HepG2 (cell line): ENCODE measurements around the gene RABEP1. TPM values are rescaled to one million over a fixed set of nuclear protein-coding genes. Genes with fewer than 3 reads are reported as not detected.

Experiments
- ATAD3A ChIP-seq: sonication (generic); formaldehyde crosslinking; IDR thresholded peaks from 2 replicates; pipeline ENCODE4 v1.4.0; 2020; ENCODE audit warnings: missing genetic modification reagents
- CEBPB ChIP-seq: IDR thresholded peaks from 2 replicates; pipeline ENCODE4 v1.6.1; 2011; ENCODE audit warnings: low read depth, low read length, improper control_type of control experiment, borderline replicate concordance
- CHD2 ChIP-seq: IDR thresholded peaks from 2 replicates; pipeline ENCODE4 v1.6.1; 2011; ENCODE audit warnings: low read depth, low read length, improper control_type of control experiment
- GFI1 ChIP-seq: sonication (generic); formaldehyde crosslinking; IDR thresholded peaks from 2 replicates; pipeline ENCODE4 v1.5.0; 2020; ENCODE audit warnings: missing genetic modification reagents, mild to moderate bottlenecking, borderline replicate concordance
- HDAC2 ChIP-seq: sonication (generic); formaldehyde crosslinking; IDR thresholded peaks from 2 replicates; pipeline ENCODE4 v1.4.0; 2020; ENCODE audit warnings: missing genetic modification reagents
- HNF4G ChIP-seq, 2 experiments: sonication (generic) in 1 of 2; formaldehyde crosslinking in 1 of 2; IDR thresholded peaks; 2 replicates each; pipeline versions ENCODE4 v1.4.0 to v1.6.1; 2011 to 2020; ENCODE audit warnings: borderline replicate concordance in 2 of 2, low read depth in 2 of 2, mild to moderate bottlenecking in 2 of 2, low read length in 1 of 2, missing genetic modification reagents in 1 of 2, moderate library complexity in 1 of 2
- HOMEZ ChIP-seq: IDR thresholded peaks from 2 replicates; pipeline ENCODE4 v1.6.1; 2016; ENCODE audit warnings: low read depth
- IKZF1 ChIP-seq: fragments of 450-650 bp; IDR thresholded peaks from 2 replicates; pipeline ENCODE4 v1.7.1; 2016
- KLF9 ChIP-seq: IDR thresholded peaks from 2 replicates; pipeline ENCODE4 v1.6.1; 2016; ENCODE audit warnings: low read depth
- NCOA1 ChIP-seq: sonication (generic); formaldehyde crosslinking; IDR thresholded peaks from 2 replicates; pipeline ENCODE4 v1.9.0; 2021; ENCODE audit warnings: missing genetic modification reagents
- RFXAP ChIP-seq: sonication (generic); formaldehyde crosslinking; IDR thresholded peaks from 2 replicates; pipeline ENCODE4 v1.4.0; 2020; ENCODE audit warnings: missing genetic modification reagents, borderline replicate concordance
- RNF2 ChIP-seq: fragments of 450-650 bp; conservative IDR thresholded peaks from 2 replicates; pipeline ENCODE4 v1.6.1; 2016; ENCODE audit warnings: low read depth
- SAFB2 ChIP-seq: sonication (generic); formaldehyde crosslinking; IDR thresholded peaks from 2 replicates; pipeline ENCODE4 v1.5.1; 2020; ENCODE audit warnings: missing genetic modification reagents, low read depth, mild to moderate bottlenecking, borderline replicate concordance
- SOX13 ChIP-seq, 3 experiments: fragments of 450-650 bp in 1 of 3; sonication (generic) in 1 of 3; formaldehyde crosslinking in 1 of 3; IDR thresholded peaks in 2 of 3; conservative IDR thresholded peaks in 1 of 3; 2 replicates each; pipeline versions ENCODE4 v1.5.0 to v1.6.1; 2016 to 2020; ENCODE audit warnings: antibody characterized with exemption in 1 of 3, mild to moderate bottlenecking in 1 of 3, missing compliant biosample characterization in 1 of 3, missing genetic modification reagents in 1 of 3, moderate library complexity in 1 of 3
- TBX2 ChIP-seq: sonication (generic); formaldehyde crosslinking; IDR thresholded peaks from 2 replicates; pipeline ENCODE4 v1.5.0; 2020; ENCODE audit warnings: missing genetic modification reagents, mild to moderate bottlenecking, borderline replicate concordance
- TCF12 ChIP-seq, 2 experiments: fragments of 450-650 bp in 1 of 2; sonication (generic) in 1 of 2; formaldehyde crosslinking in 1 of 2; IDR thresholded peaks; 2 replicates each; pipeline versions ENCODE4 v1.6.1 to v1.8.0; 2017 to 2022; ENCODE audit warnings: antibody characterized with exemption in 1 of 2, mild to moderate bottlenecking in 1 of 2, missing genetic modification reagents in 1 of 2, moderate library complexity in 1 of 2
- U2AF2 ChIP-seq: fragments of 200-400 bp; formaldehyde crosslinking; IDR thresholded peaks from 2 replicates; pipeline ENCODE4 v1.6.1; 2017; ENCODE audit warnings: low read depth, mild to moderate bottlenecking, low read length
- ZKSCAN5 ChIP-seq: sonication (generic); formaldehyde crosslinking; IDR thresholded peaks from 2 replicates; pipeline ENCODE4 v1.5.1; 2020; ENCODE audit warnings: mild to moderate bottlenecking, missing genetic modification reagents
- ZNF20 ChIP-seq: sonication (generic); formaldehyde crosslinking; IDR thresholded peaks from 2 replicates; pipeline ENCODE4 v1.4.0; 2020; ENCODE audit warnings: mild to moderate bottlenecking, moderate library complexity, missing genetic modification reagents
- ZNF224 ChIP-seq: sonication (generic); formaldehyde crosslinking; IDR thresholded peaks from 2 replicates; pipeline ENCODE4 v1.5.0; 2020; ENCODE audit warnings: mild to moderate bottlenecking, missing genetic modification reagents
- ZNF235 ChIP-seq: sonication (generic); formaldehyde crosslinking; IDR thresholded peaks from 2 replicates; pipeline ENCODE4 v1.8.1; 2023; ENCODE audit warnings: mild to moderate bottlenecking, missing genetic modification reagents, borderline replicate concordance
- ZNF264 ChIP-seq: sonication (generic); formaldehyde crosslinking; IDR thresholded peaks from 2 replicates; pipeline ENCODE4 v1.4.0; 2020; ENCODE audit warnings: missing genetic modification reagents
- ZNF34 ChIP-seq: sonication (generic); formaldehyde crosslinking; IDR thresholded peaks from 2 replicates; pipeline ENCODE4 v1.4.0; 2020; ENCODE audit warnings: mild to moderate bottlenecking, missing genetic modification reagents, borderline replicate concordance
- ZNF446 ChIP-seq: sonication (generic); formaldehyde crosslinking; IDR thresholded peaks from 2 replicates; pipeline ENCODE4 v1.5.0; 2020; ENCODE audit warnings: mild to moderate bottlenecking, missing genetic modification reagents
- ZNF530 ChIP-seq: sonication (generic); formaldehyde crosslinking; IDR thresholded peaks from 2 replicates; pipeline ENCODE4 v1.5.0; 2020; ENCODE audit warnings: low read depth, mild to moderate bottlenecking, missing genetic modification reagents
- ZNF564 ChIP-seq: sonication (generic); formaldehyde crosslinking; IDR thresholded peaks from 2 replicates; pipeline ENCODE4 v1.8.1; 2023; ENCODE audit warnings: mild to moderate bottlenecking, missing genetic modification reagents
- ZNF569 ChIP-seq: sonication (generic); formaldehyde crosslinking; IDR thresholded peaks from 2 replicates; pipeline ENCODE4 v1.5.0; 2020; ENCODE audit warnings: mild to moderate bottlenecking, missing genetic modification reagents, moderate library complexity, borderline replicate concordance
- ZNF740 ChIP-seq: sonication (generic); formaldehyde crosslinking; IDR thresholded peaks from 2 replicates; pipeline ENCODE4 v1.4.0; 2020; ENCODE audit warnings: missing genetic modification reagents
- polyA plus RNA-seq, 8 experiments: library from polyadenylated mRNA; depleted of rRNA in 3 of 8; stranded (reverse) in 7 of 8; unstranded in 1 of 8; fragments of >200 nt; fragmentation: Illumina TruSeq in 4 of 8; extraction: Trizol in 4 of 8; gene quantifications; 2 replicates each; pipeline versions ENCODE4 v1.2.1 to v1.2.3, GENCODE V29; 2011 to 2016; ENCODE audit warnings: low read depth in 4 of 8, missing spikeins in 1 of 8, mixed read lengths in 1 of 8; ENCODE audit not compliant: insufficient read depth in 1 of 8
- total RNA-seq, 5 experiments: library from RNA; depleted of rRNA; stranded (reverse); fragments of >200 nt; fragmentation: Illumina TruSeq; extraction: Trizol; gene quantifications; 2 replicates each; pipeline ENCODE4 v1.2.3, GENCODE V29; 2016; ENCODE audit warnings: low read depth in 1 of 5

Gene RABEP1
- total and polyA plus RNA-seq, 2 of the 13 experiments (the other 11 are each of a cell fraction or from before 2014, with no cell fraction given) = 13.7 to 41.5 TPM

- TF ChIP-seq HNF4G (IDR thresholded peaks at IDR 0.05; ENCODE audit: borderline replicate concordance, low read depth, low read length) = no peak
- TF ChIP-seq HNF4G (CRISPR knock-in tag; IDR thresholded peaks at IDR 0.05; ENCODE audit: borderline replicate concordance, low read depth) = no peak
- TF ChIP-seq GFI1 (CRISPR knock-in tag) = no peak
- TF ChIP-seq KLF9 (CRISPR knock-in tag) = no peak
- TF ChIP-seq RFXAP = no peak
- TF ChIP-seq ZNF20 (CRISPR knock-in tag) = no peak
- no peak for TF ChIP-seq ZNF224
- TF ChIP-seq CHD2 = peak; percentile 74; the same call in 1 of the 2 replicates
- TF ChIP-seq HDAC2 (CRISPR knock-in tag) = peak; percentile 33; the same call in 1 of the 2 replicates
- no peak for TF ChIP-seq ZNF264 (CRISPR knock-in tag)
- peak; percentile 4; the same call in 1 of the 2 replicates for TF ChIP-seq TBX2 (CRISPR knock-in tag)
- no peak for TF ChIP-seq IKZF1
- TF ChIP-seq ZNF530 (CRISPR knock-in tag) = no peak
- TF ChIP-seq ZNF446 (CRISPR knock-in tag) = 0 out of 2 replicates have a peak, but pooled peaks have one; percentile 15
- no peak for TF ChIP-seq SOX13 (IDR thresholded peaks at IDR 0.05)
- peak in 1 of 2 experiments; percentile 16; a peak in 1 of 4 replicates for TF ChIP-seq SOX13 (CRISPR knock-in tag; conservative IDR thresholded peaks at IDR 0.05 in 1 of 2, IDR thresholded peaks at IDR 0.05 in 1 of 2)
- no peak for TF ChIP-seq NCOA1 (CRISPR knock-in tag)
- TF ChIP-seq U2AF2 = no peak
- peak; percentile 91; the same call in 1 of the 2 replicates for TF ChIP-seq ZNF235 (CRISPR knock-in tag)
- no peak for TF ChIP-seq RNF2
- TF ChIP-seq ZNF740 (CRISPR knock-in tag) = no peak
- TF ChIP-seq ZKSCAN5 (CRISPR knock-in tag) = no peak
- no peak for TF ChIP-seq ATAD3A (CRISPR knock-in tag)
- 0 out of 2 replicates have a peak, but pooled peaks have one; percentile 18 for TF ChIP-seq HOMEZ (CRISPR knock-in tag)
- no peak for TF ChIP-seq ZNF564 (CRISPR knock-in tag)
- no peak for TF ChIP-seq ZNF569 (CRISPR knock-in tag)
- TF ChIP-seq CEBPB = no peak
- no peak for TF ChIP-seq SAFB2 (CRISPR knock-in tag)
- no peak for TF ChIP-seq ZNF34
- TF ChIP-seq TCF12 (IDR thresholded peaks at IDR 0.05) = no peak
- no peak for TF ChIP-seq TCF12 (CRISPR knock-in tag; IDR thresholded peaks at IDR 0.05)
Observed at GRCh38 chr17:5281814-5282641, at the start of gene RABEP1 (continued).
